Endothelial cell of umbilical vein (primary cell): ENCODE results near the gene MB21D2. TPM values are rescaled to one million over a fixed set of nuclear protein-coding genes. Genes with fewer than 3 reads are reported as not detected.

ENCODE experiments used
- BruUV-seq: library from RNA; stranded (reverse); fragments of 400-500 nt; replicated peaks from 2 replicates; lab custom pipeline; 2021; lab: Mats Ljungman, UMichigan
- CTCF ChIA-PET: fragments of 300-600, 350-600 bp; sonication (Branson Sonifier 250); formaldehyde crosslinking; loops from one replicate; lab custom pipeline; 2021; ENCODE audit warnings: antibody characterized with exemption, inconsistent platforms; lab: Charles Lee
- POLR2A ChIA-PET: fragments of 300-600, 350-600 bp; sonication (Branson Sonifier 250); formaldehyde crosslinking; loops from one replicate; lab custom pipeline; 2021; ENCODE audit warnings: antibody characterized with exemption, inconsistent platforms; lab: Charles Lee
- DNase-seq: peaks from one replicate; pipeline ENCODE4 v3.0.0-alpha.2; 2011; ENCODE audit warnings: low read depth, low spot score
- FAIRE-seq: peaks from 2 replicates; lab custom pipeline; 2011; peaks lifted over from hg19 to GRCh38; lab: Jason Lieb, UNC
- H2AFZ ChIP-seq: 2 replicates; pipeline ENCODE4 v1.6.0; 2012; ENCODE audit warnings: low read depth, low read length, control low read depth, inconsistent platforms
- H3K27ac ChIP-seq: 2 replicates; pipeline ENCODE4 v1.5.1; 2011; ENCODE audit warnings: low read depth, mild to moderate bottlenecking, control low read depth, low read length, moderate library complexity; ENCODE audit not compliant: insufficient read depth
- H3K27me3 ChIP-seq, 2 experiments: 2 replicates each; pipeline versions ENCODE4 v1.6.0 to v1.6.1; 2011; ENCODE audit warnings: low read length in 2 of 2, mixed read lengths in 1 of 2; ENCODE audit not compliant: control insufficient read depth in 2 of 2, insufficient read depth in 2 of 2
- H3K36me3 ChIP-seq, 2 experiments: 2 replicates in 1 of 2; 3 replicates in 1 of 2; pipeline ENCODE4 v1.5.1; 2011; ENCODE audit warnings: low read length in 2 of 2, mild to moderate bottlenecking in 1 of 2, moderate library complexity in 1 of 2; ENCODE audit not compliant: control insufficient read depth in 2 of 2, insufficient read depth in 2 of 2; ENCODE audit errors: extremely low read depth in 1 of 2
- H3K4me1 ChIP-seq: 3 replicates; pipeline ENCODE4 v1.5.1; 2011; ENCODE audit warnings: mild to moderate bottlenecking, low read length; ENCODE audit not compliant: control insufficient read depth, insufficient read depth; ENCODE audit errors: extremely low read depth
- H3K4me2 ChIP-seq: 2 replicates; pipeline ENCODE4 v1.6.1; 2011; ENCODE audit warnings: low read length, control low read depth, mixed read lengths; ENCODE audit not compliant: insufficient read depth
- H3K4me3 ChIP-seq, 3 experiments: fragments of 200-600 bp in 1 of 3; sonication (generic), shearing (Covaris generic) in 1 of 3; replicated peaks in 1 of 3; 2 replicates each; pipeline ENCODE4 v1.5.1; 2011 to 2016; ENCODE audit warnings: control low read depth in 3 of 3, low read length in 3 of 3, mild to moderate bottlenecking in 2 of 3, inconsistent platforms in 1 of 3, low read depth in 1 of 3, moderate library complexity in 1 of 3; ENCODE audit not compliant: insufficient read depth in 1 of 3
- H3K79me2 ChIP-seq: 2 replicates; pipeline ENCODE4 v1.6.0; 2012; ENCODE audit warnings: low read length, inconsistent platforms; ENCODE audit not compliant: control insufficient read depth, insufficient read depth
- H3K9ac ChIP-seq: replicated peaks from 2 replicates; pipeline ENCODE3; 2011; ENCODE audit warnings: low read length, control low read depth; ENCODE audit not compliant: insufficient read depth; ENCODE audit errors: extremely low read depth
- H3K9me1 ChIP-seq: replicated peaks from 3 replicates; pipeline ENCODE4 v1.6.0; 2011; ENCODE audit warnings: mild to moderate bottlenecking, low read length; ENCODE audit not compliant: control insufficient read depth, insufficient read depth; ENCODE audit errors: extremely low read depth
- H3K9me3 ChIP-seq: replicated peaks from 2 replicates; pipeline ENCODE4 v1.5.1; 2012; ENCODE audit warnings: low read length, inconsistent platforms; ENCODE audit not compliant: control insufficient read depth, insufficient read depth
- H4K20me1 ChIP-seq: replicated peaks from 2 replicates; pipeline ENCODE3; 2011; ENCODE audit warnings: mild to moderate bottlenecking, low read length; ENCODE audit not compliant: control insufficient read depth, insufficient read depth; ENCODE audit errors: extremely low read depth
- EZH2 ChIP-seq: IDR thresholded peaks from 2 replicates; pipeline ENCODE4 v1.6.1; 2012; ENCODE audit warnings: borderline replicate concordance, low read depth, mild to moderate bottlenecking, moderate library complexity, low read length, inconsistent platforms; ENCODE audit not compliant: severe bottlenecking
- FOS ChIP-seq: IDR thresholded peaks from 2 replicates; pipeline ENCODE4 v1.6.1; 2011; ENCODE audit warnings: mild to moderate bottlenecking, low read length, moderate library complexity, borderline replicate concordance; ENCODE audit not compliant: insufficient read depth
- GATA2 ChIP-seq: IDR thresholded peaks from 2 replicates; pipeline ENCODE4 v1.7.0; 2011; ENCODE audit warnings: low read depth, mild to moderate bottlenecking, moderate library complexity, mixed read lengths, low read length; ENCODE audit not compliant: insufficient read length, insufficient read depth
- JUN ChIP-seq: IDR thresholded peaks from 2 replicates; pipeline ENCODE4 v1.6.1; 2011; ENCODE audit warnings: borderline replicate concordance, low read depth; ENCODE audit not compliant: insufficient read length, insufficient read depth
- MAX ChIP-seq: IDR thresholded peaks from 2 replicates; pipeline ENCODE4 v1.6.1; 2011; ENCODE audit not compliant: insufficient read depth, insufficient read length
- MYC ChIP-seq: IDR thresholded peaks from one replicate; pipeline ENCODE4 v1.6.1; 2011; ENCODE audit warnings: mild to moderate bottlenecking, low read depth, low read length
- POLR2A ChIP-seq: IDR thresholded peaks from 2 replicates; pipeline ENCODE4 v1.6.1; 2012; ENCODE audit warnings: low read depth, mild to moderate bottlenecking, control low read depth, low read length
- POLR2AphosphoS5 ChIP-seq: IDR thresholded peaks from 2 replicates; pipeline ENCODE4 v1.6.1; 2012; ENCODE audit warnings: low read depth, mild to moderate bottlenecking, control low read depth, low read length, moderate library complexity; ENCODE audit not compliant: insufficient read depth
- dilution Hi-C: fragments of 300-500 bp; cut with MboI; formaldehyde crosslinking; loops from one replicate; pipeline ENCODE4 v1.15.0; 2019; ENCODE audit warnings: low sequenced_read_pairs; ENCODE audit not compliant: extremely low pct_ligation_motif_present
- intact Hi-C: fragments of 100-400 bp; cut with micrococcal nuclease; formaldehyde crosslinking; loops from one replicate; pipeline ENCODE4 v1.10.0; 2022
- polyA plus RNA-seq, 4 experiments: library from polyadenylated mRNA; depleted of rRNA in 3 of 4; stranded (reverse) in 3 of 4; unstranded in 1 of 4; fragments of >200 nt; gene quantifications; 2 replicates each; pipeline versions ENCODE4 v1.2.1 to v1.2.3, GENCODE V29; 2011 to 2012; ENCODE audit warnings: missing spikeins in 1 of 4
- total RNA-seq: library from RNA; stranded (reverse); gene quantifications from 2 replicates; pipeline ENCODE4 v1.2.3, GENCODE V29; 2021
- TF ChIP-seq, protein P1 (sequence below), 2 donors: IDR thresholded peaks; 1 replicate in 1 of 2; 2 replicates in 1 of 2; pipeline ENCODE4 v1.5.1; 2011; ENCODE audit warnings: low read length in 2 of 2, mild to moderate bottlenecking in 2 of 2, moderate library complexity in 2 of 2, control low read depth in 1 of 2, inconsistent platforms in 1 of 2, low read depth in 1 of 2; ENCODE audit not compliant: insufficient read depth in 1 of 2; ENCODE audit errors: extremely low read depth in 1 of 2

Gene MB21D2
- total and polyA plus RNA-seq, 2 donors (not counting 3 experiments of a cell fraction or from before 2014, with no cell fraction given): 6.7 to 7.4 TPM

GRCh38 chr3:192833177-192833890 lies 84.3 kb downstream of the MB21D2 start:
- POLR2A ChIA-PET: no interaction called here
- Histone ChIP-seq H3K27ac (no peak overlapping the region), H3K9ac (no peak overlapping the region), H3K4me3 (no peak overlapping the region), H3K27me3 (no peaks in the 10 kb centered on the region), H3K36me3 (no peaks in the 10 kb centered on the region), H3K79me2 (no peaks in the 10 kb centered on the region), H3K4me2 (no peak overlapping the region), H3K4me1 (peaks cover 11% of the 10 kb centered on the region), H3K9me3 (no peaks in the 10 kb centered on the region), H3K9me1 (no peaks in the 10 kb centered on the region), H2AFZ (no peak overlapping the region), H4K20me1 (no peaks in the 10 kb centered on the region)
- no TSS peak for BruUV-seq
- dilution Hi-C loops: no loop called here
- CTCF ChIA-PET: interaction anchor here (0.9 to 1.6 kb wide), 2 partner anchors 15 to 81 kb away, joined by 3 to 4 read pairs; no protein-coding TSS in a partner anchor
- FAIRE-seq: peak; percentile 86
- intact Hi-C loops: loop anchor here (1.0 kb wide), 1 partner anchor 19 kb away; no protein-coding TSS in a partner anchor
- TF ChIP-seq MYC (no peak), MAX (no peak), JUN (no peak), GATA2 (no peak), EZH2 (no peak), FOS (no peak), POLR2A (no peak), POLR2AphosphoS5 (no peak)
- TF ChIP-seq, protein P1, sequence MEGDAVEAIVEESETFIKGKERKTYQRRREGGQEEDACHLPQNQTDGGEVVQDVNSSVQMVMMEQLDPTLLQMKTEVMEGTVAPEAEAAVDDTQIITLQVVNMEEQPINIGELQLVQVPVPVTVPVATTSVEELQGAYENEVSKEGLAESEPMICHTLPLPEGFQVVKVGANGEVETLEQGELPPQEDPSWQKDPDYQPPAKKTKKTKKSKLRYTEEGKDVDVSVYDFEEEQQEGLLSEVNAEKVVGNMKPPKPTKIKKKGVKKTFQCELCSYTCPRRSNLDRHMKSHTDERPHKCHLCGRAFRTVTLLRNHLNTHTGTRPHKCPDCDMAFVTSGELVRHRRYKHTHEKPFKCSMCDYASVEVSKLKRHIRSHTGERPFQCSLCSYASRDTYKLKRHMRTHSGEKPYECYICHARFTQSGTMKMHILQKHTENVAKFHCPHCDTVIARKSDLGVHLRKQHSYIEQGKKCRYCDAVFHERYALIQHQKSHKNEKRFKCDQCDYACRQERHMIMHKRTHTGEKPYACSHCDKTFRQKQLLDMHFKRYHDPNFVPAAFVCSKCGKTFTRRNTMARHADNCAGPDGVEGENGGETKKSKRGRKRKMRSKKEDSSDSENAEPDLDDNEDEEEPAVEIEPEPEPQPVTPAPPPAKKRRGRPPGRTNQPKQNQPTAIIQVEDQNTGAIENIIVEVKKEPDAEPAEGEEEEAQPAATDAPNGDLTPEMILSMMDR (IDR thresholded peaks at IDR 0.05; ENCODE audit: extremely low read depth in 1 of 2, insufficient read depth in 1 of 2, low read depth in 1 of 2, low read length in 2 of 2): no peak
- DNase-seq: peak; percentile 72
